Panc1 (cell line): ENCODE measurements around the gene TST.

Source experiments
- POLR2AphosphoS5 ChIP-seq: IDR thresholded peaks from 2 replicates; pipeline ENCODE4 v1.6.1; 2012; ENCODE audit warnings: mild to moderate bottlenecking, low read depth, low read length, moderate library complexity
- TF ChIP-seq, protein P1 (sequence below): fragments of 450-650 bp; IDR thresholded peaks from 2 replicates; pipeline ENCODE4 v1.5.1; 2017; ENCODE audit warnings: mild to moderate bottlenecking

DNA sequence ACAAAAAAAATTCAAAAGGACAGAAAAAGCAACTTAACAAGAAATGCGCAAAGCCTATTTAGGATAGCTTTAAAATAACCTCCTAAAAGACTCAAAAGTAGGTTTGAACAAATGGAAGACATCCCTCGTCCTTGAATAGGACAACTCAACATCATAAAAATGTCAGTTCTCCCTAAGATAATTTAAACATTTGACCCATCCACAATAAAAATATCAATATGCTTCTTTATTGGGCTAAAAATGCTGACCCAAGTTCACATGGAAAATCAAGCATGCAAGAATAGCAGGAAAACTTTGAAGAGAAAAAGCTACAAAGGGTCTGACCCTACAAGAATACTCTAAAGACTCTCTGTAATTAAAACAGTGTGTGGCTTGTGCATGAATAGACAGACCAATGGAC, 20.2 kb upstream of the TST start:
- TF ChIP-seq, protein P1, sequence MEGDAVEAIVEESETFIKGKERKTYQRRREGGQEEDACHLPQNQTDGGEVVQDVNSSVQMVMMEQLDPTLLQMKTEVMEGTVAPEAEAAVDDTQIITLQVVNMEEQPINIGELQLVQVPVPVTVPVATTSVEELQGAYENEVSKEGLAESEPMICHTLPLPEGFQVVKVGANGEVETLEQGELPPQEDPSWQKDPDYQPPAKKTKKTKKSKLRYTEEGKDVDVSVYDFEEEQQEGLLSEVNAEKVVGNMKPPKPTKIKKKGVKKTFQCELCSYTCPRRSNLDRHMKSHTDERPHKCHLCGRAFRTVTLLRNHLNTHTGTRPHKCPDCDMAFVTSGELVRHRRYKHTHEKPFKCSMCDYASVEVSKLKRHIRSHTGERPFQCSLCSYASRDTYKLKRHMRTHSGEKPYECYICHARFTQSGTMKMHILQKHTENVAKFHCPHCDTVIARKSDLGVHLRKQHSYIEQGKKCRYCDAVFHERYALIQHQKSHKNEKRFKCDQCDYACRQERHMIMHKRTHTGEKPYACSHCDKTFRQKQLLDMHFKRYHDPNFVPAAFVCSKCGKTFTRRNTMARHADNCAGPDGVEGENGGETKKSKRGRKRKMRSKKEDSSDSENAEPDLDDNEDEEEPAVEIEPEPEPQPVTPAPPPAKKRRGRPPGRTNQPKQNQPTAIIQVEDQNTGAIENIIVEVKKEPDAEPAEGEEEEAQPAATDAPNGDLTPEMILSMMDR, result no peak
- no peak for TF ChIP-seq POLR2AphosphoS5
